Mammary epithelial cell (primary cell): Measurements from ENCODE around the gene OST4.

Source experiments
- EZH2 ChIP-seq: IDR thresholded peaks from 2 replicates; pipeline ENCODE4 v1.6.1; 2012; ENCODE audit warnings: low read length, inconsistent platforms, borderline replicate concordance
- TF ChIP-seq, protein P1 (sequence below), 2 donors: IDR thresholded peaks in 1 of 2; conservative IDR thresholded peaks in 1 of 2; 2 replicates each; pipeline ENCODE4 v1.5.1; 2011 to 2012; ENCODE audit warnings: inconsistent platforms in 2 of 2, low read length in 2 of 2, mild to moderate bottlenecking in 2 of 2, control low read depth in 1 of 2, low read depth in 1 of 2; ENCODE audit not compliant: insufficient read depth in 1 of 2; ENCODE audit errors: extremely low read depth in 1 of 2

- TF ChIP-seq, protein P1, sequence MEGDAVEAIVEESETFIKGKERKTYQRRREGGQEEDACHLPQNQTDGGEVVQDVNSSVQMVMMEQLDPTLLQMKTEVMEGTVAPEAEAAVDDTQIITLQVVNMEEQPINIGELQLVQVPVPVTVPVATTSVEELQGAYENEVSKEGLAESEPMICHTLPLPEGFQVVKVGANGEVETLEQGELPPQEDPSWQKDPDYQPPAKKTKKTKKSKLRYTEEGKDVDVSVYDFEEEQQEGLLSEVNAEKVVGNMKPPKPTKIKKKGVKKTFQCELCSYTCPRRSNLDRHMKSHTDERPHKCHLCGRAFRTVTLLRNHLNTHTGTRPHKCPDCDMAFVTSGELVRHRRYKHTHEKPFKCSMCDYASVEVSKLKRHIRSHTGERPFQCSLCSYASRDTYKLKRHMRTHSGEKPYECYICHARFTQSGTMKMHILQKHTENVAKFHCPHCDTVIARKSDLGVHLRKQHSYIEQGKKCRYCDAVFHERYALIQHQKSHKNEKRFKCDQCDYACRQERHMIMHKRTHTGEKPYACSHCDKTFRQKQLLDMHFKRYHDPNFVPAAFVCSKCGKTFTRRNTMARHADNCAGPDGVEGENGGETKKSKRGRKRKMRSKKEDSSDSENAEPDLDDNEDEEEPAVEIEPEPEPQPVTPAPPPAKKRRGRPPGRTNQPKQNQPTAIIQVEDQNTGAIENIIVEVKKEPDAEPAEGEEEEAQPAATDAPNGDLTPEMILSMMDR (conservative IDR thresholded peaks at IDR 0.05 in 1 of 2, IDR thresholded peaks at IDR 0.05 in 1 of 2; ENCODE audit: extremely low read depth in 1 of 2, insufficient read depth in 1 of 2, low read depth in 1 of 2, low read length in 2 of 2) = no peak
- TF ChIP-seq EZH2 = no peak
Measured at GRCh38 chr2:27086724-27087593, 15.5 kb upstream of the OST4 start, which contains the start of gene KHK.
